OCI-LY3 (cell line): Measurements from ENCODE around the gene SAMD4A.

Experiments used
- H2AFZ ChIP-seq: fragments of 200-600, 300-600 bp; shearing (Covaris generic); 2 replicates; pipeline ENCODE4 v1.6.0; 2014; ENCODE audit warnings: antibody characterized with exemption, low read depth, low read length
- H3K27ac ChIP-seq: fragments of 200-600, 300-600 bp; sonication (generic); 2 replicates; pipeline ENCODE4 v1.5.1; 2014; ENCODE audit warnings: mild to moderate bottlenecking, low read length, moderate library complexity, mixed read lengths
- H3K27me3 ChIP-seq: fragments of 200-600, 300-600 bp; sonication (generic); 2 replicates; pipeline ENCODE4 v1.6.1; 2014; ENCODE audit warnings: low read depth, low read length, mixed read lengths
- H3K36me3 ChIP-seq: fragments of 200-600, 300-600 bp; sonication (generic); replicated peaks from 2 replicates; pipeline ENCODE3; 2014; ENCODE audit warnings: low read depth, low read length, mixed read lengths
- H3K4me1 ChIP-seq: fragments of 300-600, 200-600 bp; sonication (generic); 2 replicates; pipeline ENCODE4 v1.6.1; 2014; ENCODE audit warnings: low read length, mixed read lengths
- H3K4me2 ChIP-seq: fragments of 200-600, 300-600 bp; sonication (generic); 2 replicates; pipeline ENCODE4 v1.6.1; 2014; ENCODE audit warnings: low read length, mixed read lengths
- H3K4me3 ChIP-seq: fragments of 300-600, 200-600 bp; sonication (generic); 2 replicates; pipeline ENCODE4 v1.5.1; 2014; ENCODE audit warnings: antibody characterized with exemption, mild to moderate bottlenecking, low read length, moderate library complexity
- H3K79me2 ChIP-seq: fragments of 300-600, 200-600 bp; shearing (Covaris generic); 2 replicates; pipeline ENCODE4 v1.6.1; 2014; ENCODE audit warnings: mild to moderate bottlenecking, low read length, mixed read lengths
- H3K9ac ChIP-seq: fragments of 300-600, 200-600 bp; shearing (Covaris generic); 2 replicates; pipeline ENCODE4 v1.6.0; 2014; ENCODE audit warnings: mild to moderate bottlenecking, low read length, moderate library complexity
- H3K9me3 ChIP-seq: fragments of 200-600, 300-600 bp; shearing (Covaris generic); 2 replicates; pipeline ENCODE4 v1.6.1; 2014; ENCODE audit warnings: low read length, mixed read lengths; ENCODE audit not compliant: insufficient read depth
- H4K20me1 ChIP-seq: fragments of 200-600, 300-600 bp; sonication (generic); 2 replicates; pipeline ENCODE4 v1.6.1; 2016; ENCODE audit warnings: low read length, mixed read lengths; ENCODE audit not compliant: insufficient read depth
- EZH2phosphoT487 ChIP-seq: fragments of 200-600 bp; shearing (Covaris generic); IDR thresholded peaks from 2 replicates; pipeline ENCODE4 v1.6.1; 2018; ENCODE audit warnings: antibody characterized with exemption, mixed run types, low read depth
- TF ChIP-seq, protein P1 (sequence below): fragments of 200-600, 300-600 bp; sonication (generic); IDR thresholded peaks from 2 replicates; pipeline ENCODE4 v1.5.1; 2014; ENCODE audit warnings: antibody characterized with exemption, low read length, low read depth

Gene SAMD4A

DNA sequence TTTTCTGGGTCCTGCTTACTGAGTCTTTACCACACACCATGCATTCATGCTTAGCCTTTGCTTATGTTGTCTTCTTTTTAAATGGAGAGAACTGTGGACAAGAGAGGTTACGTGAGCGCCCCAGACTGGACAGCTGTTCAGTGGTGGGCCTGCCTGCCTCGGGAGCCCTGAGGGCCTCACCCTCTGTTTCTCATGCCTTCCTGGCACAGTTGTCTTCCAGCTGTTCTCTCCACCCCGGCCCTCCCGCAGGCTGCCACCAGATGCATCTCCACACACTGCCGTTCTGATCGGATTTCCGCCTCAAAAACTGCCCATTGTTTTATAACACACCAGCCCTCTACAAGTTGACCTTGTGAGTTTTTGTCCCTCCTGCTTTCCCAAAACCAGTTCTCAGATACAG, 100.8 kb downstream of the SAMD4A start:
- no peaks in the 10 kb centered on the region for H4K20me1 ChIP-seq
- no peak overlapping the region for H3K4me2 ChIP-seq
- H3K9ac ChIP-seq = no peak overlapping the region
- H3K79me2 ChIP-seq = no peaks in the 10 kb centered on the region
- no peak overlapping the region for H3K4me3 ChIP-seq
- no peaks in the 10 kb centered on the region for H3K36me3 ChIP-seq
- peaks cover 23% of the 10 kb centered on the region for H3K27me3 ChIP-seq
- no peak for TF ChIP-seq EZH2phosphoT487
- TF ChIP-seq, protein P1, sequence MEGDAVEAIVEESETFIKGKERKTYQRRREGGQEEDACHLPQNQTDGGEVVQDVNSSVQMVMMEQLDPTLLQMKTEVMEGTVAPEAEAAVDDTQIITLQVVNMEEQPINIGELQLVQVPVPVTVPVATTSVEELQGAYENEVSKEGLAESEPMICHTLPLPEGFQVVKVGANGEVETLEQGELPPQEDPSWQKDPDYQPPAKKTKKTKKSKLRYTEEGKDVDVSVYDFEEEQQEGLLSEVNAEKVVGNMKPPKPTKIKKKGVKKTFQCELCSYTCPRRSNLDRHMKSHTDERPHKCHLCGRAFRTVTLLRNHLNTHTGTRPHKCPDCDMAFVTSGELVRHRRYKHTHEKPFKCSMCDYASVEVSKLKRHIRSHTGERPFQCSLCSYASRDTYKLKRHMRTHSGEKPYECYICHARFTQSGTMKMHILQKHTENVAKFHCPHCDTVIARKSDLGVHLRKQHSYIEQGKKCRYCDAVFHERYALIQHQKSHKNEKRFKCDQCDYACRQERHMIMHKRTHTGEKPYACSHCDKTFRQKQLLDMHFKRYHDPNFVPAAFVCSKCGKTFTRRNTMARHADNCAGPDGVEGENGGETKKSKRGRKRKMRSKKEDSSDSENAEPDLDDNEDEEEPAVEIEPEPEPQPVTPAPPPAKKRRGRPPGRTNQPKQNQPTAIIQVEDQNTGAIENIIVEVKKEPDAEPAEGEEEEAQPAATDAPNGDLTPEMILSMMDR = no peak
- H2AFZ ChIP-seq = no peak overlapping the region
- no peak overlapping the region for H3K27ac ChIP-seq
- peaks cover 7% of the 10 kb centered on the region for H3K4me1 ChIP-seq
- H3K9me3 ChIP-seq = no peaks in the 10 kb centered on the region

DNA sequence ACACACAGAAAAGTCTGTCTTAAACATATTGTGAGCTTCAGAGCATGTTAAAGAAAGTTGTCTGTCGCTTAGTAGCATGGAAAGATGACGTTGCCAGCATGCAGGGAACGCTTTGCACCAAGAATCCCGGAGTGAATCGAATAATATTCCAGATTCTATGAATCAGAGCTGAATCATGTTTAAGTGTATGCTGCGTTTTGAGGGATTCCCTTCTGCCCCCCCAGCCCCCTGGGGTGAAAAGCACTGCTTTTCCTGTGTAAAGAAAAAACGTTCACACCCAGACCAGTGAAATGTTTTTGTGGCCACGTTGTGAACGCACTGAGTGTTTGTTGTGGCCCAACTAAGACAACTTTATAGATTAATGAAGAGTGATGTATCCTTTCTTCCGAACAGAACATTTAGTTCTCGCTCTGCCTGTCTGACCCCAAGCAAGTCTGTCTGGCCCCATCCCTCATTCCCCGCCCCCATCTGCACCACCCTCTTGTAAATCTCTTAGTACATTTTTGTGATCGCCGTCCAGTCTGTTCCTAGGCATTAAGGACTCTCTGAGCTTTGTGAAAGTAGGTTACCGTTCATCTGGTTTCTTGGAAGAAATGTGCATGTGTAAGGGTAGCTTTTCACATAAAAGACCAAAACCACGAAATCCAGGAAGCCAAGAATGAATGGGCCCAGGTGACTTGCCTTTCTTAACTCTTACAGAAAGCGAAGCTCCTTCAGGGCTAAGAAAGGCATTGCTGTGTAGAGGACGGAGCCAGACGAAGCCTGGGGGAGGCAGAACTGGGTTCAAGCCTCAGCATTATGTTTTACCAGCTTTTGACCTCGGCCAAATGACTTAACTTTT, 103.0 kb downstream of the SAMD4A start:
- Histone ChIP-seq H3K9me3 (no peaks in the 10 kb centered on the region), H3K4me3 (no peak overlapping the region), H3K79me2 (no peaks in the 10 kb centered on the region), H3K9ac (no peak overlapping the region), H3K36me3 (no peaks in the 10 kb centered on the region), H3K27ac (no peak overlapping the region), H3K4me2 (no peak overlapping the region), H3K4me1 (peaks cover 8% of the 10 kb centered on the region), H2AFZ (no peak overlapping the region), H3K27me3 (peaks cover 9% of the 10 kb centered on the region; the same call in 1 of the 2 replicates), H4K20me1 (no peaks in the 10 kb centered on the region)
- TF ChIP-seq, protein P1 = no peak
- no peak for TF ChIP-seq EZH2phosphoT487

DNA sequence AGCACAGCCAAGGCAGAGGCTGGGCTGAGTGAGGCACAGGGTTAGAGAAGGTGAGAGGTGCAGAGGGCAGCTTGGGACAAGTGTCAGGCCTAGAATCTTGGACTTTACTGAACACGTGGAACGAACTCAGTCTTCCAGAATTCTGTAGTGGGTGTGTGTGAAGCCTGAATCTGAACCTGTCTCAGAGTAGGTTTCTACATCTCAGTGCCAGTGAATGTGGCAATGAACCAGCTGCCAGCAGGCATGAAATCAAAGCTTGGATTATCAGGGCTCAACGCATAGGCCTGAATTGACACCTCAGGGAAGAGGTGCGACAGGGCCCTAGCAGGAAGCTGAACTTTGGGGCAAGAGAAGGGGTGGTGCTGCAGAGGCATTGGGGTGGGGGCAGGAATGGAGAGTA, 104.6 kb downstream of the SAMD4A start:
- Histone ChIP-seq H3K4me3 (no peak overlapping the region), H3K9ac (no peak overlapping the region), H2AFZ (no peak overlapping the region), H3K27ac (no peak overlapping the region), H3K4me1 (0 out of 2 replicates have a peak, but pooled peaks cover 2% of the 10 kb centered on the region), H3K4me2 (no peak overlapping the region), H3K79me2 (no peaks in the 10 kb centered on the region), H3K9me3 (no peaks in the 10 kb centered on the region), H3K27me3 (no peaks in the 10 kb centered on the region), H4K20me1 (no peaks in the 10 kb centered on the region), H3K36me3 (no peaks in the 10 kb centered on the region)
- no peak for TF ChIP-seq EZH2phosphoT487
- TF ChIP-seq, protein P1 = no peak

DNA sequence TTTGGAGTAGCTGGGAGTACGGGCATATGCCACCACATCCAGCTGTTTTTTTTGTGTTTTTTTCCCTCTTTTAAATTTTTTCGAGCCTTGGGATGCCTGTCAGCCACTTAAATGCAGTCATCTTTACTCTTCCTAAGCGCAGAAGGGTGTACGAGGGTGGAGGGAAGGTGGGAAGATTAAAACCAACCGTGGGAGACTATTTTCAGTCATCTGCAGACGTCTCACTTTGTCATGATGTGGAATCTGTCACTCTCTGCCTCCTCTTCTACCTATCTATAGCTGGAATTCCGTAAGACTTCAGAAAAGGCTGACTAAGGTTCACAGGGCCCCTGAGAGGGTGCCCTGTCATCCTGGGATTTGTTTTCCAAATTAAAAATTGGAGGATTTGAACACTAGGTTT, 105.3 kb downstream of the SAMD4A start:
- Histone ChIP-seq H3K79me2 (no peaks in the 10 kb centered on the region), H3K4me3 (no peak overlapping the region), H3K36me3 (no peaks in the 10 kb centered on the region), H3K4me1 (0 out of 2 replicates have a peak, but pooled peaks cover 2% of the 10 kb centered on the region), H3K4me2 (no peak overlapping the region), H3K9me3 (no peaks in the 10 kb centered on the region), H3K9ac (no peak overlapping the region), H2AFZ (no peak overlapping the region), H3K27me3 (peaks cover 3% of the 10 kb centered on the region; the same call in 1 of the 2 replicates), H3K27ac (no peak overlapping the region), H4K20me1 (no peaks in the 10 kb centered on the region)
- TF ChIP-seq, protein P1 = no peak
- no peak for TF ChIP-seq EZH2phosphoT487
